Liver (tissue), 9 donors: ENCODE results near the gene ADAMTS6. TPM values are rescaled to one million over a fixed set of nuclear protein-coding genes. Genes with fewer than 3 reads are reported as not detected.

Source experiments
- DNase-seq: peaks from one replicate; pipeline ENCODE4 v3.0.0-alpha.2; 2017; ENCODE audit warnings: low spot score
- H3K27ac ChIP-seq, 2 donors: one replicate each; pipeline ENCODE4 v1.7.0; 2013; ENCODE audit warnings: inconsistent platforms in 2 of 2, low read length in 2 of 2, control low read depth in 1 of 2, low read depth in 1 of 2, mild to moderate bottlenecking in 1 of 2
- H3K27me3 ChIP-seq, 4 donors: one replicate each; pipeline versions ENCODE4 v1.6.1 to v1.7.0; 2013; ENCODE audit warnings: low read length in 3 of 4, inconsistent platforms in 1 of 4, mild to moderate bottlenecking in 1 of 4, moderate library complexity in 1 of 4; ENCODE audit not compliant: control insufficient read depth in 4 of 4, insufficient read depth in 4 of 4
- H3K36me3 ChIP-seq, 4 donors: one replicate each; pipeline versions ENCODE4 v1.6.1 to v1.7.0; 2013; ENCODE audit warnings: low read length in 3 of 4, mild to moderate bottlenecking in 3 of 4, low read depth in 1 of 4, moderate library complexity in 1 of 4; ENCODE audit not compliant: control insufficient read depth in 4 of 4, insufficient read depth in 3 of 4
- H3K4me1 ChIP-seq, 4 donors: one replicate each; pipeline versions ENCODE4 v1.6.1 to v1.7.0; 2013; ENCODE audit warnings: low read length in 3 of 4, mild to moderate bottlenecking in 3 of 4, moderate library complexity in 1 of 4; ENCODE audit not compliant: control insufficient read depth in 4 of 4, insufficient read depth in 4 of 4
- H3K4me3 ChIP-seq, 3 donors: one replicate each; pipeline versions ENCODE4 v1.6.1 to v1.7.0; 2013; ENCODE audit warnings: low read length in 3 of 3, control low read depth in 1 of 3, low read depth in 1 of 3, mild to moderate bottlenecking in 1 of 3
- H3K9ac ChIP-seq, 2 donors: one replicate each; pipeline ENCODE4 v1.7.0; 2013; ENCODE audit warnings: low read length in 2 of 2, mild to moderate bottlenecking in 2 of 2, moderate library complexity in 2 of 2, control low read depth in 1 of 2, low read depth in 1 of 2
- H3K9me3 ChIP-seq, 4 donors: one replicate each; pipeline versions ENCODE4 v1.6.1 to v1.7.0; 2013; ENCODE audit warnings: low read length in 3 of 4; ENCODE audit not compliant: control insufficient read depth in 4 of 4
- ATF3 ChIP-seq: IDR thresholded peaks from 2 replicates; pipeline ENCODE4 v1.6.1; 2016; ENCODE audit warnings: antibody characterized with exemption
- CTCF ChIP-seq: fragments of 150-350 bp; IDR thresholded peaks from 2 replicates; pipeline ENCODE4 v1.5.1; 2017; ENCODE audit warnings: improper control_type of control experiment, low read depth, low read length; ENCODE audit not compliant: missing input control
- EGR1 ChIP-seq, 2 donors: IDR thresholded peaks; 2 replicates each; pipeline ENCODE4 v1.6.1; 2016 to 2018; ENCODE audit warnings: antibody characterized with exemption in 2 of 2, low read depth in 2 of 2
- FOXA1 ChIP-seq: IDR thresholded peaks from 2 replicates; pipeline ENCODE4 v1.6.1; 2016; ENCODE audit warnings: antibody characterized with exemption
- FOXA2 ChIP-seq: IDR thresholded peaks from 2 replicates; pipeline ENCODE4 v1.6.1; 2016; ENCODE audit warnings: antibody characterized with exemption
- GABPA ChIP-seq, 2 donors: IDR thresholded peaks in 1 of 2; conservative IDR thresholded peaks in 1 of 2; 2 replicates each; pipeline ENCODE4 v1.6.1; 2016; ENCODE audit warnings: antibody characterized with exemption in 2 of 2, mild to moderate bottlenecking in 1 of 2, moderate library complexity in 1 of 2
- HNF4A ChIP-seq, 2 donors: conservative IDR thresholded peaks; 2 replicates each; pipeline ENCODE4 v1.6.1; 2016; ENCODE audit warnings: antibody characterized with exemption in 2 of 2, mild to moderate bottlenecking in 2 of 2
- HNF4G ChIP-seq: IDR thresholded peaks from 2 replicates; pipeline ENCODE4 v1.6.1; 2016; ENCODE audit warnings: antibody characterized with exemption
- JUND ChIP-seq, 2 donors: IDR thresholded peaks; 2 replicates each; pipeline ENCODE4 v1.6.1; 2016; ENCODE audit warnings: antibody characterized with exemption in 2 of 2
- MAX ChIP-seq: IDR thresholded peaks from 2 replicates; pipeline ENCODE4 v1.6.1; 2016; ENCODE audit warnings: antibody characterized with exemption
- NR2F2 ChIP-seq: IDR thresholded peaks from 2 replicates; pipeline ENCODE4 v1.6.1; 2016; ENCODE audit warnings: antibody characterized with exemption
- RAD21 ChIP-seq, 2 donors: IDR thresholded peaks; 2 replicates each; pipeline ENCODE4 v1.6.1; 2016; ENCODE audit warnings: antibody characterized with exemption in 2 of 2, mild to moderate bottlenecking in 2 of 2
- REST ChIP-seq: IDR thresholded peaks from 2 replicates; pipeline ENCODE4 v1.6.1; 2016; ENCODE audit warnings: antibody characterized with exemption, mild to moderate bottlenecking
- RXRA ChIP-seq, 2 donors: IDR thresholded peaks; 2 replicates each; pipeline ENCODE4 v1.6.1; 2017 to 2018; ENCODE audit warnings: antibody characterized with exemption in 2 of 2, mild to moderate bottlenecking in 1 of 2
- SP1 ChIP-seq: IDR thresholded peaks from 2 replicates; pipeline ENCODE4 v1.6.1; 2018; ENCODE audit warnings: antibody characterized with exemption, mild to moderate bottlenecking
- TAF1 ChIP-seq: conservative IDR thresholded peaks from 2 replicates; pipeline ENCODE4 v1.6.1; 2016; ENCODE audit warnings: antibody characterized with exemption, mild to moderate bottlenecking
- YY1 ChIP-seq: IDR thresholded peaks from 2 replicates; pipeline ENCODE4 v1.6.1; 2016; ENCODE audit warnings: antibody characterized with exemption, mild to moderate bottlenecking
- ZBTB33 ChIP-seq: IDR thresholded peaks from 2 replicates; pipeline ENCODE4 v1.6.1; 2016; ENCODE audit warnings: antibody characterized with exemption
- WGBS: extraction: QIAGEN DNeasy Blood & Tissue Kit; methylation state at CpG from one replicate; pipeline ENCODE4 v1.1.7; 2013; 5-methylcytosine and 5-hydroxymethylcytosine counted together
- polyA plus RNA-seq, 2 donors: library from polyadenylated mRNA; stranded (reverse) in 1 of 2; unstranded in 1 of 2; fragments of 200-250 nt in 1 of 2; fragments of >200 nt in 1 of 2; fragmentation: Nextera tagmentation in 1 of 2; extraction: Ambion mirVana in 1 of 2; gene quantifications; one replicate each; pipeline versions ENCODE4 v1.2.1 to v1.2.3, GENCODE V29; 2013 to 2015
- total RNA-seq, 2 donors: library from RNA; depleted of rRNA; stranded (reverse); fragments of >200 nt; gene quantifications; one replicate each; pipeline ENCODE4 v1.2.3, GENCODE V29; 2014
- donor health status: healthy.
- donor health status: healthy.
- donor health status: healthy.
- donor health status: healthy.
- donor health status: healthy.

The ADAMTS6 gene
- total and polyA plus RNA-seq, 4 donors, result 0.06 to 2.0 (median 0.59) TPM

GRCh38 chr5:65255294-65255693 is 226.4 kb downstream of the ADAMTS6 start:
- TF ChIP-seq NR2F2 (no peak), MAX (no peak), RAD21 (IDR thresholded peaks at IDR 0.05) (no peak), RXRA (IDR thresholded peaks at IDR 0.05) (no peak), ATF3 (no peak), YY1 (no peak), ZBTB33 (no peak), SP1 (no peak), EGR1 (IDR thresholded peaks at IDR 0.05; ENCODE audit: low read depth in 2 of 2) (no peak), TAF1 (no peak), HNF4A (conservative IDR thresholded peaks at IDR 0.05) (no peak), GABPA (IDR thresholded peaks at IDR 0.05 in 1 of 2, conservative IDR thresholded peaks at IDR 0.05 in 1 of 2) (no peak), FOXA1 (no peak), FOXA2 (no peak)
- no peak overlapping the region for H3K4me3 ChIP-seq
- 67% methylated on average over 3 of the region's 3 CpGs for whole genome bisulfite sequencing
- H3K36me3 ChIP-seq, result no peaks in the 10 kb centered on the region
- DNase-seq, result no peak
- H3K27me3 ChIP-seq, result no peaks in the 10 kb centered on the region
- H3K9ac ChIP-seq, result no peak overlapping the region
- H3K9me3 ChIP-seq, result no peaks in the 10 kb centered on the region
- no peaks in the 10 kb centered on the region for H3K4me1 ChIP-seq
- no peak overlapping the region for H3K27ac ChIP-seq

- 89% methylated on average over 6 of the region's 6 CpGs for WGBS
- Histone ChIP-seq H3K9ac (no peak overlapping the region), H3K9me3 (no peaks in the 10 kb centered on the region), H3K4me3 (no peak overlapping the region), H3K4me1 (no peaks in the 10 kb centered on the region), H3K36me3 (no peaks in the 10 kb centered on the region), H3K27me3 (no peaks in the 10 kb centered on the region), H3K27ac (no peak overlapping the region)
- TF ChIP-seq HNF4G (no peak), RXRA (IDR thresholded peaks at IDR 0.05) (no peak), ZBTB33 (no peak), HNF4A (conservative IDR thresholded peaks at IDR 0.05) (no peak), FOXA1 (no peak), RAD21 (IDR thresholded peaks at IDR 0.05) (no peak), FOXA2 (no peak), GABPA (IDR thresholded peaks at IDR 0.05 in 1 of 2, conservative IDR thresholded peaks at IDR 0.05 in 1 of 2) (no peak), REST (no peak), JUND (IDR thresholded peaks at IDR 0.05) (no peak), EGR1 (IDR thresholded peaks at IDR 0.05; ENCODE audit: low read depth in 2 of 2) (no peak), TAF1 (no peak), SP1 (no peak), CTCF (no peak), ATF3 (no peak), YY1 (no peak), NR2F2 (no peak)
- DNase-seq, result no peak
These were observed 228.7 kb downstream of the ADAMTS6 start for GRCh38 chr5:65252977-65253376.
